HG03565 (cell line): ENCODE measurements around the gene KANK2.
"Not testable (repeated sequence)": the region's sequence is repeated elsewhere in the genome, so short reads cannot be mapped to it uniquely, and the experiment has no call there.

ENCODE experiments used
- ATAC-seq: cut with Tn5 transposase; IDR thresholded peaks from one replicate; pipeline ENCODE4 v1.9.1; 2021; ENCODE audit warnings: mild to moderate bottlenecking, moderate library complexity; ENCODE audit not compliant: unreplicated experiment

KANK2 gene

GRCh38 chr19:11198769-11199424 is 1.6 kb upstream of the KANK2 start:
- ATAC-seq, result no peak

- ATAC-seq, result no peak
These were observed 810 bp upstream of the KANK2 start for GRCh38 chr19:11198175-11198534.

DNA sequence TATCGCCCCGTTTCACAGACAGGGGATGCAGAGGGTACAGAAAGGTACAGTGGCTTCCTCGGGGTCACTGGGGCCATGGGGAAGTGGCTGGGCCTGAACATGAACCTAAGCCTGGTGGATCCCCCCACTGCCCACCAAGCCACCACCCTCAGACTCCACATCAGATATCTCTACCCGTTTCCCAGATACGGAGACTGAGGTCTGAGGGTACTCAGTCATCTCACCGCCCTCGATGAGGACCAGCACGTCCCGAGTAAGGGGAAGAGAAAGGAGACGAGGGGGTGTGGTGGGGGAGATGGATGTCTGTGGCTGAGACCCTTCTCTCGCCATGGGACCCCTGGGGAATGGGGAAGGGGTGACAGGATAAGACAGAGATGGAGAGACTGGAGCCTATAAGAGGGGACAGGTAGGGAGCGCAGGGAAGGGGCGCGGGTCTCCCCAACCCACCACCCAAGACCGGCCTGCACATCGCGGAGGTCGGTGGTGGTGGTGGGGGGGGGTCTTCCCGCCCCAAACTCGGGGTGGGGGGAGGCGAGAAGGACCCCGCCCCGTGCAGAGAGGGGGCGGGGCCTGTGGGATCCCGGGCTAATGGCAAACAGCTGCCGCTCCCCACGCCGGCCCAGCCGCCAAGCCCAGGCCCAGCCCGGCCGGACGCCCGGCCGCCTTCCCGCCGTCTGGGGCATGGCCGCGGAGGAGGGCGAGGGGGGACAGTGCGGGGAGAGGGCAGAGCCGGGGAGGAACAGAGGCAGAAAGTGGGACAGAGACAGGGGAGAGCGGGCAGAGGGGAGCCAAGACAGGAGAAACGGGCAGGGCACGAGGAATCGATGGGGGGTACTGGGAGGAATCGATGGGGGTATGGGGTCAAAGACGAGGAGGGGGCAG is 698 bp downstream of the KANK2 start:
- no peak for ATAC-seq

- no peak for ATAC-seq
These were observed 1.7 kb downstream of the KANK2 start for GRCh38 chr19:11195681-11196080.

DNA sequence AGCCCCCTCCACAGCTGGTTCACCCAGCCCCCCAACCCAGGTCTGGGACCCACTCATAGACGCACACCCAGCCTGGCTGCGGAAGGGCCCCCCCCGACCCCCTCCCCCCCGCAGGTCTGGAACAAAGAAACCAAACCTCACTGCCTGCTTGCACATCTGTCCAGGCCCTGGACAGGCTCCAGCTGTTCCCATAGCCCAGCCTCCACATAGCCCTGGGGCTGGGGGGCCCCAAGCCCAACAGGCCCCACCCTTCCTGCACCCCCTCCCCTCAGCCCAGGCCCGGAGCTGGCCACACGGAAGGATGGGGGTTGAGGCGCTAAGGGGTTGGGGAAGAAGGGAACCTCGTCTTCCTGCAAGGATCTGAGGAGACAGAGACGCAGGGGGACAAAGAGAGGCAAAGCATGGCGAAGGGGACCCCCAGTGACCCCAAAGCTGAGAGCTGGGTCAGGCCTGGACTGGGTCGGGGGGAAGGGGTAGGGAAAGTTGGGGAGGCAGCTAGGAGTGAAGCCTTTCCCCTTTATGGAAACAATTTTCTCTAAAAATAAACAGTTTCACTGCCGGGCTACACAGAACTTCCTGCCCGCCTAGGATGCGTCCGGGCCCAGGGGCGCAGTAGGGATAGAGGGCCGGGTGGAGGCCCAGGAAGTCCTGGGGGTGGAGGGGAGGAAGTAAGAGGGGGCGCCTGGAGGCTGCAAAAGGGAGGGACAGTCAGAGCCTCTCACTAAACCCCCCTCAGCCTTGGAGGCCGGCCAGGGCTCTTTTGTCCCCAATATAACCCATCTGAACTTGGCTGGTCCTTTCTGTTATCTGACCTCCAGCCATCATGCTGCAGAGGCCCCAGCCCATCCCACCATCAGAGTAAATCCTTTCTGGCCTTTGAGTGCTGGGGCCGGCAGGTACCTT is 2.4 kb downstream of the KANK2 start:
- no peak for ATAC-seq

DNA sequence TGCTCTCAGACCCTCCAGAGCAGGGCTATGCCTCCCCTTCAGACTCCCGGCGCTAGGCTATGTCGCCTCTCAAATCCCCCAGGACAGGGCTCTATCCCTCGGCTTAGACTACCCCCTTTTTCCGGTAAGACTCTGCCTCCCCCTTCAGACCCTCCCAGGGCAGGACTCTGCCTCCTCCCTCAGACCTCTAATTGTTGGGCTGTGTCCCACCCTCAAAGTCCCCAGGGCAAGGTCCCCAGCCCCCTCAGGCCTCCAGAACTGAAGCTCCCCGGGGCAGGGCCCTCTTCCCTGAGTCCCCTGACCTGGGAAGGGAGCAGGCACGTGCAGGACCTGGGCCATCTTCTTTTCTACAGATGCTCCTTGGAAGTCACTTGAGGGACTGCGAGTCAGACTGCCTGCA is 3.2 kb downstream of the KANK2 start:
- no peak for ATAC-seq

DNA sequence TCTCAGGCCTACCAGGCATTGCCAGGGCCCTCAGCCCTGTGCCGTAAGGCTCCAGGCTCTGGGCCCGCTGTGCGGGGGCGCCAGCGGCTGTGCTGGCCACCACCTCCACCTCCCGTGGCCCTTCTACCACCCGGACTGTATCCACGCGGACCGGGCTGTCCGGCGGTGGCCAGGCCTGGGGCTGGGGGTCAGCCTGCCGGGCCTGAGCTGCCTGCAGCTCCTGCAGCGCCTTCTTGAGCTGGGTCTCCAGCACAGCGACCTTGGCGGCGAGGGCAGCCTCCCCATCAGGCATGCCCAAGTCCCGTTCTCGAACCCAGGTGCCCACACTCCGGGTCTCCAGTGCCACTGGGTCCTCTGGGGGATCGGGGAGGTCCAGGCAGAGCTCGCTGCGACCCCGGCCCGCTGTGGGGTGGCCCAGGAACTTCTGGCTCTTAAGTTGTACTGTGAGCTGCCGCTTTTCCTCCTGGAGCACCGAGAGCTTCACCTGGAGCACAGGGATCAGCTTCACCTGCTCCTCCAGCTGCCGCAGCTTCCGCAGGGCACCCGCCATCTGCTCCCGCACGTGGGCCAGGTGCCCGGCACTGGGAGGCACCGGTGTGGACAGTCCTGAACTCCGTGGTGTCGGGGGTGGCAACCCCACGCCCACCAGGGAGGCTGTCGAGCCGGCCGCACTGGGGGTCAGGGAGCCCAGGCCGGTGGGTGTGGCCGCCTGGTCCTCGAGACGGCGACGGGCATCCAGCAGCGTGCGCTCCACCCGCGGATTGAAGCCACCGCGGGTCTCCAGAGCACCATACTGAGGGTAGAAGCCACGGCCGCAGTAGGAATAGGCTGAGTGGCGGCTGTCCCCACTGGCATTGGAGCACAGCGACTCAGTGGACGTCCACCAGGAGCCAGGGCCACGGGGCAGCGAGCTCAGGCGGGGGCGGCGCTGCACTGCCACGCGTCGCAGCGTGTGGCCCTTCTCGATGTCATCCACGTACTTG is 4.1 kb downstream of the KANK2 start:
- ATAC-seq, result no peak

- ATAC-seq, result no peak
These were observed 5.4 kb downstream of the KANK2 start for GRCh38 chr19:11191934-11192333.

- no peak for ATAC-seq
These were observed 6.0 kb downstream of the KANK2 start for GRCh38 chr19:11191273-11191755.

DNA sequence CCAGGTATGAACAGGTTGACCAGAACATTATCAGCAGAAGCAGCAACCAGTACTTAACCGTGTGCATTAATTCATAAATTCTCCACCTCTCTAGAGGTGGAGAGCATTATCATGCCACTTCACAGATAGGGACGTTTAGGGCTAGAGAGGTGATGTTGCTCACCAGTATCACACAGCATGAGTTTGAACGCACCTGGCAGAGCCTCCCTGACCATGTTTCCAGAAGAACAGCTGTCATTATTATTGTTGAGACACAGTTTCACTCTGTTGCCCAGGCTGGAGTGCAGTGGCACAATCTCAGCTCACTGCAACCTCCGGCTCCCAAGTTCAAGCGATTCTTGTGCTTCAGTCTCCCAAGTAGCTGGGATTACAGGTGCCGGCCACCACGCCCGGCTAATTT is 6.8 kb downstream of the KANK2 start:
- ATAC-seq, result no peak

DNA sequence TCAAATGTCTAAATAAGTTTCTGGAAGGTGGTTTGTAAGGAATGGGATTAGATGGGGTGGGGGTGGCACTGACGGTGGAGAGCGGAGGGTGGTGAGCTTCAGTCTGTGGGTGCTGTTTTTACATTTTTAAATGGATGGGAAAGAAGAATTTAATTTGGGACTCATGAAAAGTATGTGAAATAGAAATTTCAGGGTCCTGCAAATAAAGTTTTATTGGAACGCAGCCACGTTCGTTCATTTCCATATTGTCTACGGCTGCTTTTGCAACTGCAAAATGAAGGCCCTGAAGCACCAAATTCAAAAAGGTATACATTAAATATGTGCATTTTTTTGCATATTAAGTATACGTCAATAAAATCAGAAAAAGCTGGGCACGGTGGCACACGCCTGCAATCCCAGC is 9.9 kb downstream of the KANK2 start:
- ATAC-seq, result no peak

DNA sequence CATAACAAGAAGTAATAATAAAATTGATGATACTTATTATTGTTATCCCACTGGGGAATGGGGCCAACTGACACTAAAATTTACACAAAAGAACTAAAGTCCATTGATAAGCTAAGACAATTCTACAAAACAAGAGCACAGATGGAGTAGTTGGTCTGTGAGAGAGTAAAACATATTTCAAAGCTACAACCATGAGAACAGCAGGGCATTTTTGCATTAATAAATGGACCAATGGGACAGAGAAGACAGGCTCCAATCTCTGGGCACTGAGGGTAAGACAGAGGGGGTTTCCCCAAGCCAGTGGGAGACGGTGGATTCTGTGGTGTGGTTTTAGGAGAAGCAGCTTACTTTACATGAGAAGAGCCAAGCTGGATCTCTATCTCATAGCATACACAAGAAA is 14.4 kb downstream of the KANK2 start:
- no peak for ATAC-seq

DNA sequence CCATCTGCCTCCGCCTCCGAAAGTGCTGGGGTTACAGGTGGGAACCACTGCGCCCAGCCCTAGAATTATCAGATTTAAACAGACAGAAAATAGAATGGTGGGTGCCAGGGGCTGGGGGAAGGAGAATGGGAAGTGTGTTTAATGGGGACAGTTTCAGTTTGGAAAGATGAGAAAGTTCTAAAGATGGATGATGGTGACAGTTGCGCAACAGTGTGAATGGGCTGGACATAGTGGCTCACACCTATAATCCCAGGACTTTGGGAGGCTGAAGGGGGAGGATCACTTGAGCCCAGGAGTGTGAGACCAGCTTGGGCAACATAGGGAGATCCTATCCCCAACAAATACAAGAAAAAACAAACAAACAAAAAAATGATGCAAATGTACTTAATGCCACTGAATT is 15.9 kb downstream of the KANK2 start:
- no peak for ATAC-seq

DNA sequence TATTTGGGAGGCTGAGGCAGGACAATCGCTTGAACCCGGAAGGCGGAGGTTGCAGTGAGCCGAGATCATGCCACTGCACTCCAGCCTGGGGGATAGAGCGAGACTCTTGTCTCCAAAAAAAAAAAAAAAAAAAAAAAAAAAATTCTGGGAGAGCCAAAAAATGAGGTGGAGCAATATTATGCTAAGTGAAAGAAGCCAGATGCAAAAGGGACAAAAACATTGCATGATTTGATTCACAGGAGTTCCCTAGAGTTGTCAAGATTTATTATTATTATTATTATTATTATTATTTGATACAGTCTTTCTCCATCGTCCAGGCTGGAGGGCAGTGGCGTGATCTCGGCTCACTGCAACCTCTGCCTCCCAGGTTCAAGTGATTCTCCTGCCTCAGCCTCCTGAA is 16.4 kb downstream of the KANK2 start:
- not testable (repeated sequence) for ATAC-seq

- no peak for ATAC-seq
These were observed 17.0 kb downstream of the KANK2 start for GRCh38 chr19:11180346-11180745.

- no peak for ATAC-seq
These were observed 17.5 kb downstream of the KANK2 start for GRCh38 chr19:11179716-11180297.

DNA sequence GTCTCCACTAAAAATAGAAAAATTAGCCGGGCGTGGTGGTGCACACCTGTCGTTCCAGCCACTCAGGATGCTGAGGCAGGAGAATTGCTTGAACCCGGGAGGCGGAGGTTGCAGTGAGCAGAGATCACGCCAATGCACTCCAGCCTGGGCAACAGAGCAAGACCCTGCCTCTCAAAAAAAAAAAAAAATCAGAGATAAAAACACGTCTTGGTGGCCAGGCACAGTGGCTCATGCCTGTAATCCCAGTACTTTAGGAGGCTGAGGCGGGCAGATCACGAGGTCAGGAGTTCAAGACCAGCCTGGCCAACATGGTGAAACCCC is 18.2 kb downstream of the KANK2 start:
- not testable (repeated sequence) for ATAC-seq

GRCh38 chr19:11177592-11177991 is 19.8 kb downstream of the KANK2 start:
- no peak for ATAC-seq

DNA sequence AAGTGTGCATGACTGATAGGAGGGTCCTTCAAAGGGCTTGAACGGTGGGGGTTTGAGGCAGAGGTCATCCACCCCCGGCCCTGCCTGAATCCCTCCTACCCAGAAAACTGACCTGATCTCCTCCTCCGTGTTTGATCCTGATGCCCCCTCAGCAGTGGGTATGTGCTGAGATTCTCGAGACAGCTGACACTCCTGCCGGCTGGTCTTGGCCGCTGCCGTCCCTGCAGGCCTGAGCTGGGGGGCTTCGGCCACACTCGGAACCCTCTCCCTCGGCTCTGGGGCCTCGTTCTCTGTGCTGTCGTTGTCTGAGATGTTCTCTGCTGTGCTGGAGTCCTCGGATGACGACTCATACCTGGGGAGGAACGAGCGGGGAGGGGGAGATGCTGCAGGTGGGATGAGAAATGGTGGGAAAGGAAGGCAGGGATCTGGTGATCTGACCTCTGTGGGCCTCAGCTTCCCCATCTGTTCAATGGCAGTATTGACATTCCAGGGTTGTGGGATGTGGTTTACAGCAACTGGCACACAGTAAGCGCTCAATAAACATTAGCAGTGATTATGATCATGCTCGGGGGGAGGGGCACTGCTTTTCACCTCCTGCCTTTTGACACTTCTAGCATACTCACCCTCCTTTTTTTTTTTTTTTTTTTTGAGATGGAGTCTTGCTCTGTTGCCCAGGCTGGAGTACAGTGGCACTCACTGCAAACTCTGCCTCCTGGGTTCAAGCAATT is 20.7 kb downstream of the KANK2 start:
- ATAC-seq, result no peak
